Adrenal gland (tissue), 5 donors: Measurements from ENCODE around the gene KCNJ1.

Experiments
- CTCF ChIP-seq, 6 experiments: fragments of 450-650 bp in 4 of 6; fragments of 200-600 bp in 2 of 6; sonication (generic) in 1 of 6; IDR thresholded peaks; 1 replicate in 5 of 6; 2 replicates in 1 of 6; pipeline versions ENCODE4 v1.5.1 to v1.8.0; 2016 to 2021; ENCODE audit warnings: antibody characterized with exemption in 6 of 6, mild to moderate bottlenecking in 2 of 6, moderate library complexity in 1 of 6
- POLR2A ChIP-seq, 2 donors: fragments of 450-650 bp; IDR thresholded peaks; one replicate each; pipeline ENCODE4 v1.6.1; 2017; ENCODE audit warnings: antibody characterized with exemption in 2 of 2, mild to moderate bottlenecking in 2 of 2, moderate library complexity in 1 of 2
- donor health status: DM: no; HTN: no; CAD: no.

GRCh38 chr11:128911239-128911638 is 44.1 kb upstream of the KCNJ1 start:
- TF ChIP-seq POLR2A (IDR thresholded peaks at IDR 0.05) (no peak), CTCF (IDR thresholded peaks at IDR 0.05) (no peak)
